Right cardiac atrium (tissue), 5 donors: Measurements from ENCODE around the gene BOC. TPM values are rescaled to one million over a fixed set of nuclear protein-coding genes. Genes with fewer than 3 reads are reported as not detected.

Experiments
- ATAC-seq, 2 donors: fragments of 200-7000 bp; cut with Tn5 transposase; one replicate each; pipeline versions ENCODE4 v1.8.0 to v1.9.1; 2020; ENCODE audit warnings: moderate library complexity in 2 of 2, mild to moderate bottlenecking in 1 of 2
- DNase-seq, 3 donors: peaks; one replicate each; pipeline ENCODE4 v3.0.0-alpha.2; 2020
- H3K27ac ChIP-seq: one replicate; pipeline ENCODE4 v1.5.1; 2013; ENCODE audit warnings: mild to moderate bottlenecking, low read length, control low read depth, moderate library complexity
- H3K27me3 ChIP-seq: one replicate; pipeline ENCODE4 v1.6.1; 2013; ENCODE audit not compliant: control insufficient read depth, insufficient read depth
- H3K4me1 ChIP-seq: one replicate; pipeline ENCODE4 v1.6.1; 2013; ENCODE audit warnings: low read length; ENCODE audit not compliant: control insufficient read depth, insufficient read depth
- H3K4me3 ChIP-seq: one replicate; pipeline ENCODE4 v1.5.1; 2013; ENCODE audit warnings: low read length, control low read depth
- H3K9me3 ChIP-seq: one replicate; pipeline ENCODE4 v1.6.1; 2013; ENCODE audit warnings: low read length; ENCODE audit not compliant: control insufficient read depth
- WGBS: extraction: QIAGEN DNeasy Blood & Tissue Kit; methylation state at CpG from one replicate; pipeline ENCODE4 v1.1.7; 2013; 5-methylcytosine and 5-hydroxymethylcytosine counted together
- intact Hi-C, 4 donors: fragments of 100-400 bp; cut with DNase I; formaldehyde crosslinking; loops; one replicate each; pipeline versions ENCODE4 v1.11.0 to v1.14.0; 2022 to 2023
- polyA plus RNA-seq: library from polyadenylated mRNA; stranded (reverse); fragments of 200-250 nt; gene quantifications from one replicate; pipeline ENCODE4 v1.2.3, GENCODE V29; 2013
- total RNA-seq, 4 donors: library from RNA; stranded (reverse); fragmentation: NEBNext Ultra II Directional; extraction: Animal tissue kit (Norgen Biotek cat#: 25700); gene quantifications; one replicate each; pipeline ENCODE4 v1.2.1, GENCODE V29; 2021
- donor health status: healthy with polysubstance abuse.
- donor health status: DM: no; HTN: yes; CAD: no.
- donor health status: DM: no; HTN: no; CAD: no.
- donor health status: DM: no; HTN: yes; CAD: no; lungs with severe emphysema.
- donor health status: DM: yes; HTN: yes; CAD: no.

The BOC gene
- total and polyA plus RNA-seq, 5 donors: 5.2 to 45.3 (median 13.6) TPM

DNA sequence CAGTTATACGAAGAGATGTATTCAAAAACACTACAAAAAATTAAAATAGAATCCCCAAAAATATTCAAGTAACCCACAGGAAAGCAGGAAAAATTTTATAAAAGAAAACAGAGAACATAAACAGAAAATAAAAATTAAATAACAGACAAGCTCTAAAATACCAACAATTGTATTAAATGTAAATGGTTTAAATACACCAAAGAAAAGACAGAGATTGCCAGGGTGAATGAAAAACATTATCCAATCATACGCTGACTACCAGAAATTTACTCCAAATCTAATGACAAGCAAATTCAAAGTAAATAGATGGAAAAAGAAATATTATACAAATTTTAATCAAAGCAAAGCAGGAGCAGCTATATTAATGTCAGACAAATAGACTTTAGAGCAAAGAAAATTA lies 103.6 kb downstream of the BOC start:
- H3K9me3 ChIP-seq: no peaks in the 10 kb centered on the region
- no peaks in the 10 kb centered on the region for H3K27me3 ChIP-seq
- no peak for ATAC-seq
- DNase-seq: no peak
- no peak overlapping the region for H3K27ac ChIP-seq
- intact Hi-C loops: no loop called here
- 98% methylated on average over 2 of the region's 2 CpGs for WGBS
- no peak overlapping the region for H3K4me3 ChIP-seq
- no peaks in the 10 kb centered on the region for H3K4me1 ChIP-seq

DNA sequence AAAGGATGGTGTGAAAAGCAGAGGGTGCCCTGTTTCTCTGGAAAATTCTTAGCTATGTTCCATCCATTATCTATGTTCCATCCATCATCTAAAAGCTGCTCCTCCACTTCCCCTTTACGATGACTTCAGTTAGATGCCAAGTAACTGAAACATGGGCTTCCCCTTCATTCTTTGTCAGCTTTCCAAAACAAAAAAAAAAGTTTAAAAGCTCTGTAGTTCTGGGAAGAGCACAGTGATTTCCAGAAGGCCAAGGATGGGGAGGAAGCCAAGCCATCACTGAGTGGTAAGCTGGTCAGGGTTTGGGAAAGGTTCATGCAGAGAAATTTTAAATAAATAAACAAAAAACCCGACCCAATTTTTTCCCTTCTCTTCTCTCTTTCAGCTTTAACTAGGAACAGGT lies 118.4 kb downstream of the BOC start:
- Histone ChIP-seq H3K27ac (no peak overlapping the region), H3K9me3 (no peaks in the 10 kb centered on the region), H3K4me3 (no peak overlapping the region), H3K4me1 (no peaks in the 10 kb centered on the region), H3K27me3 (no peaks in the 10 kb centered on the region)
- no peak for DNase-seq
- intact Hi-C loops: no loop called here
- 38% methylated on average over 2 of the region's 2 CpGs for WGBS
- peak in 1 of 2 donors; percentile 61 for ATAC-seq

DNA sequence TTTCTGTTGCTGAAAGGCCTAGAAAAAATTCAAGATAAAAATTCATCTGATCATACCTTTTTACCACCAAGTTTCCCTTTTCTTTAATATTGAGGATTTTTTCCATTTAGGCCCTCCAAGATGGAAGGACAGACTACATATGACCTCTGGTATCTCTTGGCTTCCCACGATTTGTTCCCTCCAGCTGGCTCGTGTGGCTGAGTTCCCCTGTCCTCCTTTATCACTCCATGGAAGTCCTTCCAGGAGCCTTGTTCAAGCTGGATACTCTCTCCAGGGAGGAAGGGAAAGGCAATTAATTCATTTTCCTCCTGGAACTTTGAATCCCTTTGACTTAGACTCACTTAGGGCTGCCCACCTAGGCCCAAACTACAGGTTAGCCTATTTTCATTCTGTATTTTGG lies 119.4 kb downstream of the BOC start:
- ATAC-seq (peak in 1 of 2 donors; percentile 89), DNase-seq (peak in 1 of 3 donors; percentile 64)
- Histone ChIP-seq H3K27me3 (no peaks in the 10 kb centered on the region), H3K4me3 (no peak overlapping the region), H3K9me3 (no peaks in the 10 kb centered on the region), H3K27ac (no peak overlapping the region), H3K4me1 (no peaks in the 10 kb centered on the region)
- intact Hi-C loops: no loop called here
- 53% methylated on average over 2 of the region's 2 CpGs for WGBS

DNA sequence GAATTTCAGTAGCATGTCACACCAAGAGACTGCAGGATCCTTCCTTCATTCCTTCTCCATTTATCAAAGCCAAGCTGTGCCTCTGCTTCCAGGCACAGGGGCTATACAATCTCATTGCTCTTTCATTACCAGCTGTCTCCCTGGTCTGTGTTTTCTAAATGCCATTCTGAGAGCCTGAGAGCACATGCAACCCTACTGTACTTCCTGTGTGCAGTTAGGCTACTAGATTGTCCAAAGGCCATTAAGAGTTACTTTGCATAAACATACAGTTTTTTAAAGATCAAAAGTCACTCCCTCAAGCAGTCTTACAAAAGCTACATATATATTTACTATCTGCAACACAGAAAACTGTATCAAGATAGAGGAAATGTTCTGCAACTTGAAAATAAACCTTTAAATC lies 119.8 kb downstream of the BOC start:
- no peak overlapping the region for H3K4me3 ChIP-seq
- no peaks in the 10 kb centered on the region for H3K27me3 ChIP-seq
- ATAC-seq: no peak
- no peak overlapping the region for H3K27ac ChIP-seq
- intact Hi-C loops: no loop called here
- no peaks in the 10 kb centered on the region for H3K4me1 ChIP-seq
- H3K9me3 ChIP-seq: no peaks in the 10 kb centered on the region
- DNase-seq: no peak

Other genes with a start within 250 kb of the BOC start
- gene CD200R1, start 236.5 kb upstream of the BOC start, total RNA-seq: 1 to 10 TPM in 3 of 4 donors, under 1 TPM in 1; 0.95 to 1.8 (median 1.1) TPM
- gene CD200R1, start 236.5 kb upstream of the BOC start, polyA plus RNA-seq: 0.14 TPM
- gene GTPBP8, start 220.6 kb upstream of the BOC start, total RNA-seq: 10 to 100 TPM; 14.5 to 20.7 (median 19.7) TPM
- 12.6 TPM for gene GTPBP8, start 220.6 kb upstream of the BOC start, polyA plus RNA-seq
- 1 to 10 TPM; 3.3 to 4.8 (median 3.6) TPM for gene CFAP44, start 229.9 kb downstream of the BOC start, total RNA-seq
- gene CFAP44, start 229.9 kb downstream of the BOC start, polyA plus RNA-seq: 2.1 TPM